ENCODE data around the gene ACACA.

ACACA gene

DNA sequence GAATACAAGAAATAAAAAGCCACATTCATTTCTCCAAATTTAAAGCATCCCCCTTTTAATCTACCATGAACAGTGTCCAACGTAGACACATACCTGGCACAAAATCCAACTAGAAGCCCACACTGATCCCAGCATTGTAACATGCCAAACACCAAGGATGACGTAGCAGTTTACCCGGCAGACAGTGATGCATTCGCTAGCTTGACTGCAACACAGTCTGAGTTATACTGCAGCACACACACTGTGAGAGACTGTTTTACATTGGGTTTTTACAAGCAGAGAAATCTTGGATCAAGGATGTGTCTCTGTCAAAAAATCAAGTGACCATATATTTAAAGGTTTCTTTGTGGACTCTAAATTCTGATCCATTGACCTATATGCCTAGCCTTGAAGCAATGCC lies 105.3 kb downstream of the ACACA start:
- no peaks in the 10 kb centered on the region for H3K27me3 ChIP-seq (ENCODE audit: insufficient read depth, low read length)
- H3K27ac ChIP-seq (ENCODE audit: low read length): no peak overlapping the region
- no peaks in the 10 kb centered on the region for H3K9me3 ChIP-seq (ENCODE audit: insufficient read depth, low read depth, low read length)
- H3K4me3 ChIP-seq (ENCODE audit: low read length): no peak overlapping the region
- peak overlapping the region; percentile 43; the same call in 1 of the 2 replicates for H3K9ac ChIP-seq (ENCODE audit: low read depth, low read length)
- peaks cover 28% of the 10 kb centered on the region for H3K4me1 ChIP-seq (ENCODE audit: insufficient read depth, low read length)
- peaks cover 14% of the 10 kb centered on the region; the same call in 1 of the 2 replicates for H3K36me3 ChIP-seq (ENCODE audit: insufficient read depth, low read depth, low read length)

DNA sequence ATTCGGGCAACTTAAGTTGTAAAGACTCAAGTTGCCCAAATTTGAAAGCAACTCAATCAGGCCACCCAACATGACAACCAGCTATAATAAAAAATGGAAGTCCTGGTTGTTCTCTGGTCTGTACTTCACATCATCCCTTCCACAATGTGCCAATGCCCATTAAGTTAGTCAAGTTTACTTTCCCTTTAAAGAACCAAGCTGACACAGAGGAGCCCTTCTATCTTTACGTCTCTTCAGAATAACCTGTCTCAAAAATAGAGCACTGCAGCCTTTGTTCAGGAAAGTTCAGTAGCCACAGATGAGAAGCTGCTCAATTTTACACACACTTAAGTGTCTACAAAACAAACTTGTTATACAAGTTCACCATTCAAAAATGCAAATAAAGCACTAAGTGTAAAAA lies 106.0 kb downstream of the ACACA start:
- Histone ChIP-seq H3K27me3 (ENCODE audit: insufficient read depth, low read length) (no peaks in the 10 kb centered on the region), H3K36me3 (ENCODE audit: insufficient read depth, low read depth, low read length) (peaks cover 14% of the 10 kb centered on the region; the same call in 1 of the 2 replicates), H3K4me3 (ENCODE audit: low read length) (no peak overlapping the region), H3K27ac (ENCODE audit: low read length) (no peak overlapping the region), H3K9ac (ENCODE audit: low read depth, low read length) (peak overlapping the region; percentile 52; the same call in 1 of the 2 replicates), H3K4me1 (ENCODE audit: insufficient read depth, low read length) (peaks cover 28% of the 10 kb centered on the region), H3K9me3 (ENCODE audit: insufficient read depth, low read depth, low read length) (no peaks in the 10 kb centered on the region)

DNA sequence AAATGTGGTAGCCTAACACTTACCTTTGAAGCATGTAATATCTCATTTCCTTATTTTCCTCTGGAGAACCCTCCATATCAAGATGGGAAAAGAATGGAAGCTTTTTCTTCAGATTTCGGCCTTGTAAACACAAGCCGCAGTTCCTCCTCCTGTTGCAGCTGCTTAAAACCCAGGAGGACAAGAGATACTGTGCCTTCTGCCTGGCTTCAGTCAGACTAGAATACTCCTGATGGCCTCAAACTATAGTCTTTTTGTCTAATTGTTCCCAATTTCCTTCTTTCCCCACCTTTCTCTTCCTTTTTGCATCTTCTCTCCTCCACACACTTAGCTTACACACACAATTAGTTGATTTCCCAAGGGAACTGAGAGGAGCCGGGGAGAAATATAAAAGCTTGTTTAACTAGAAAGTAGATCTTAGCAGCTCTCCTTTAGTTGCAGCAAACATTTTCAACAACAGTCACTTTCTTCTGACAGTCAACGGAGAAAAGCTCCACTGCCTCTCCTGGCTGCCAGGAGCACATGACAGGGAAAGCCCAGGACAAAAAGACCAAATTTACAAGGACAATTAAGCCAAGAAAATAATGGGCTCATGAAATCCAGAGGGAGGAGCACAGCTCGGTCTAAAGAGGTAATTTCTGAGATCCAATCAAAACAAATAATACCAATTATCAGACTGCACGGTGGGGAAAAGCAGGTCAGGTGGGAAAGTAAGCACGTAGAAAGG lies 107.2 kb downstream of the ACACA start:
- Histone ChIP-seq H3K4me1 (ENCODE audit: insufficient read depth, low read length) (peaks cover 37% of the 10 kb centered on the region), H3K27me3 (ENCODE audit: insufficient read depth, low read length) (no peaks in the 10 kb centered on the region), H3K27ac (ENCODE audit: low read length) (no peak overlapping the region), H3K9ac (ENCODE audit: low read depth, low read length) (peak overlapping the region; percentile 52; the same call in 1 of the 2 replicates), H3K4me3 (ENCODE audit: low read length) (no peak overlapping the region), H3K36me3 (ENCODE audit: insufficient read depth, low read depth, low read length) (peaks cover 11% of the 10 kb centered on the region; the same call in 1 of the 2 replicates), H3K9me3 (ENCODE audit: insufficient read depth, low read depth, low read length) (no peaks in the 10 kb centered on the region)

DNA sequence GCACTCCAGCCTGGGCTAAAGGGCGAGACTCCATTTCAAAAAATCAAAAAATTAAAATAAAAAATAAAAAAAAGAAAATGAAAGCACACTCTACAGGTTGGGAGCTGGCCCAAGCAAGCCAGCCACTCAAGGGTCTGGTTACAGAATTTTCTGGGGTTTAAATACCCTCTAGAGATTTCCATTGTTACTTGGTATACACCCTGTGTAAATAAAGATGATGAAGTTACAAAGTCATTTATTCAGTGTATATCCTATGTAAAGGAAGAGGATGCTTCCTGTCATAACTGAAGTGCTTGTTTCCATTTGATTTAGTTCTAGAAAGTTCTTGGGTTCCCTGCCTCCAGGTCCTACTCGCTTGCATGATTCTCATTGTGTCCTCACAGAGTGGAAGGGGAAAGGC lies 110.7 kb downstream of the ACACA start:
- Histone ChIP-seq H3K4me1 (ENCODE audit: insufficient read depth, low read length) (peaks cover 34% of the 10 kb centered on the region), H3K27me3 (ENCODE audit: insufficient read depth, low read length) (no peaks in the 10 kb centered on the region), H3K9ac (ENCODE audit: low read depth, low read length) (no peak overlapping the region), H3K27ac (ENCODE audit: low read length) (no peak overlapping the region), H3K9me3 (ENCODE audit: insufficient read depth, low read depth, low read length) (no peaks in the 10 kb centered on the region), H3K36me3 (ENCODE audit: insufficient read depth, low read depth, low read length) (no peaks in the 10 kb centered on the region), H3K4me3 (ENCODE audit: low read length) (no peak overlapping the region)

DNA sequence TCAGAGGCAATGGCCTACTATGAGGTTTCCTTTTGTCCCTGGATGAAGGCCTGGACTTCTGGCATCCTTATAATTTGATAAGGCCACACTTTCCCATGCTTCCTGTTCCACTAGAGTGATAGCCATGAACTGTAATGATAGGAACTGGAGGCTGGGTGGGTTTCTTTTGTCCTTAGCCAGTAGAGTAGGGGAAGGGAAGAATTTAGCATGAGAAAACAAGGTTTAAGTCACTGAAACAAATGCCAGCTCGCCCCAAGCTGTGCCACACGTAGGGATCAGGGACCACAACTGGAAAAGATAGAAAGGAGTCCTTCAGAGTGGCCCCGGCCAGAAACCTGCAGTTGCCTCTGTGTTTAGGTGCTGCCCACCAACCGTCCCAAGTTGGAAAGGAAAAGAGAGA lies 111.7 kb downstream of the ACACA start:
- H3K9ac ChIP-seq (ENCODE audit: low read depth, low read length): peak overlapping the region; percentile 58; the same call in 1 of the 2 replicates
- H3K36me3 ChIP-seq (ENCODE audit: insufficient read depth, low read depth, low read length): no peaks in the 10 kb centered on the region
- no peaks in the 10 kb centered on the region for H3K9me3 ChIP-seq (ENCODE audit: insufficient read depth, low read depth, low read length)
- H3K27me3 ChIP-seq (ENCODE audit: insufficient read depth, low read length): no peaks in the 10 kb centered on the region
- peak overlapping the region; percentile 87 for H3K27ac ChIP-seq (ENCODE audit: low read length)
- H3K4me1 ChIP-seq (ENCODE audit: insufficient read depth, low read length): peaks cover 24% of the 10 kb centered on the region; the same call in 1 of the 2 replicates
- no peak overlapping the region; the same call in 1 of the 2 replicates for H3K4me3 ChIP-seq (ENCODE audit: low read length)

DNA sequence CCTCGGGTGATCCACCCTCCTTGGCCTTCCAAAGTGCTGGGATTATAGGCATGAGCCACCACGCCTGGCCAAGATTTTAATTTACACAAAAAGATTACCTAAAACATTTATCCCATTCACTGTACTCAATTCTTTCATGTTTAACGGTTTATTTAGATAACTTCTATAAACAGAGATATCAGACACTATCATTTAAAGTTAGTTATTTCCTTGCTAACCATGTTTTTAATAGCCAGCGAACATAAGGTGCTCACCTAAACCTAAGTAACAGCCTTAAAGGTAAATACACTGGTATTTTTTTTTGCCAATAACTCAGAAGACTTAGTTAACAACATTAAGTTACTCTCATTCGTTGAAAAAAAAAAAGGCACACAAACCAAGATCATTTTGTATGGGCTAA lies 112.9 kb downstream of the ACACA start:
- H3K27me3 ChIP-seq (ENCODE audit: insufficient read depth, low read length): no peaks in the 10 kb centered on the region
- no peak overlapping the region for H3K9ac ChIP-seq (ENCODE audit: low read depth, low read length)
- H3K9me3 ChIP-seq (ENCODE audit: insufficient read depth, low read depth, low read length): no peaks in the 10 kb centered on the region
- H3K27ac ChIP-seq (ENCODE audit: low read length): no peak overlapping the region
- no peak overlapping the region for H3K4me3 ChIP-seq (ENCODE audit: low read length)
- no peaks in the 10 kb centered on the region for H3K36me3 ChIP-seq (ENCODE audit: insufficient read depth, low read depth, low read length)
- peaks cover 14% of the 10 kb centered on the region; the same call in 1 of the 2 replicates for H3K4me1 ChIP-seq (ENCODE audit: insufficient read depth, low read length)

DNA sequence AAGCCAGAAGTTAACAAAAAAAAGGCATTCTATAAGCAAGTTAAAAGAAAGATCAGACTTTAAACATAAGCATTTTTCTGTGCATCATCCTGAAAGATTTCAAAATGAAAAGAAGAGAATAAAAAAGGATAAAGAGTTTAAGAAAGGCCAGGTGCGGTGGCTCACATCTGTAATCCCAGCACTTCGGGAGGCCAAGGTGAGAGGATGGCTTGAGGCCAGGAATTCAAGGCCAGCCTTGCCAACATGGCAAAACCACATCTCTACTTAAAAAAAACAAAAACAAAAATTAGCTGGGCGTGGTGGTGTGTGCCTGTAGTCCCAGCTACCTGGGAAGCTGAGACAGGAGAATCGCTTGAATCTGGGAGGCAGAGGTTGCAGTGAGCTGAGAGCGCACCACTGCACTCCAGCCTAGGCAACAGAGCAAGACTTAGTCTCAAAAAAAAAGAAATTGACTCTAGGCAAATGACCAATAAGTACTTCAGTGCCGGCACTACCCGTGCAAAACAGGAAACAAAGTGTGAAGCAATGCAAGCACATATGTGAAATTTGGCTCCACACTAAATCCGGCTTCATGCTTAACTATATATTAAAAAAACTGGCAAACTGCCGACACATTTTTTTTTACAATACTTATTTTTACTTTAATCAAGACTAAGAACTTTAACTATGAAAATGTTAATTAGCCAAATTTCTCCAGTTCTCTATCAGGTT lies 114.1 kb downstream of the ACACA start:
- Histone ChIP-seq H3K9ac (ENCODE audit: low read depth, low read length) (no peak overlapping the region), H3K4me3 (ENCODE audit: low read length) (no peak overlapping the region), H3K36me3 (ENCODE audit: insufficient read depth, low read depth, low read length) (no peaks in the 10 kb centered on the region), H3K9me3 (ENCODE audit: insufficient read depth, low read depth, low read length) (no peaks in the 10 kb centered on the region), H3K4me1 (ENCODE audit: insufficient read depth, low read length) (peaks cover 10% of the 10 kb centered on the region; the same call in 1 of the 2 replicates), H3K27ac (ENCODE audit: low read length) (no peak overlapping the region), H3K27me3 (ENCODE audit: insufficient read depth, low read length) (no peaks in the 10 kb centered on the region)

DNA sequence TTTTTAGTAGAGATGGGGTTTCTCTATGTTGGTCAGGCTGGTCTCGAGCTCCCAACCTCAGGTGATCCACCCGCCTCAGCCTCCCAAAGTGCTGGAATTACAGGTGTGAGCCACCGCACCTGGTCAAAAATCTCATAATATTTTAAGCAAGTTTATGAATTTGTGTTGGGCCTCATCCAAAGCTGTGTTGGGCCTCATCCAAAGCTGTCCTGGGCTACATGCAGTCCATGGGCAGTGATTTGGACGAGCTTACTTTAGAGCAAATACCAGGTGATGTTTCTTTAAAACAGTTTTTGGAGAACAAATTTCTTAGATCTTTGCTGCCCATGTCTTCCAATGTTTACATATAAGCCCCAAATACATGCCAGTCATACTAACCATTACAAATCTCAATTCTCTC lies 115.3 kb downstream of the ACACA start:
- no peak overlapping the region for H3K4me3 ChIP-seq (ENCODE audit: low read length)
- no peak overlapping the region for H3K9ac ChIP-seq (ENCODE audit: low read depth, low read length)
- H3K4me1 ChIP-seq (ENCODE audit: insufficient read depth, low read length): peaks cover 10% of the 10 kb centered on the region; the same call in 1 of the 2 replicates
- H3K27ac ChIP-seq (ENCODE audit: low read length): no peak overlapping the region
- H3K9me3 ChIP-seq (ENCODE audit: insufficient read depth, low read depth, low read length): no peaks in the 10 kb centered on the region
- H3K36me3 ChIP-seq (ENCODE audit: insufficient read depth, low read depth, low read length): no peaks in the 10 kb centered on the region
- no peaks in the 10 kb centered on the region for H3K27me3 ChIP-seq (ENCODE audit: insufficient read depth, low read length)

DNA sequence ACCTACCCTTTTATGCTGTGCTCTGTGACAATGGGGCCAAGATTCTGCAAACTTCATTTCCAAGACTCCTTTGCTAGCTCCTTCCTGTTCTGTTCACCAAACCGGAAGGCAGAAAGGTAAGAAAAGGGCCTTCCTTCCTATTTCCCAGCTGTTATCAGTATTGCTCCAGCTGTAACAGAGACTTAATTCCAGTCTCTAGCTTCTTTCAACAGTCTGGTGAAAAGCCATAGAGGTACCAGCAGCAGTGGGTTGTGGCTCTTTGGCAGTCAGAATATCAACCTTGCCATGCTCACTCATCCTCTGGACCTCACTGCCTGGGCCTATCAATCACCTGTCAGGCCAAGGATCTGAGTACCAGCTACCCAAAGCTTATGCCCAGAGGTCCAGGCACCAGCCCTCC lies 120.2 kb downstream of the ACACA start:
- no peaks in the 10 kb centered on the region for H3K27me3 ChIP-seq (ENCODE audit: insufficient read depth, low read length)
- no peaks in the 10 kb centered on the region for H3K9me3 ChIP-seq (ENCODE audit: insufficient read depth, low read depth, low read length)
- no peak overlapping the region for H3K27ac ChIP-seq (ENCODE audit: low read length)
- peaks cover 37% of the 10 kb centered on the region for H3K36me3 ChIP-seq (ENCODE audit: insufficient read depth, low read depth, low read length)
- H3K9ac ChIP-seq (ENCODE audit: low read depth, low read length): no peak overlapping the region
- no peak overlapping the region for H3K4me3 ChIP-seq (ENCODE audit: low read length)
- H3K4me1 ChIP-seq (ENCODE audit: insufficient read depth, low read length): no peaks in the 10 kb centered on the region

DNA sequence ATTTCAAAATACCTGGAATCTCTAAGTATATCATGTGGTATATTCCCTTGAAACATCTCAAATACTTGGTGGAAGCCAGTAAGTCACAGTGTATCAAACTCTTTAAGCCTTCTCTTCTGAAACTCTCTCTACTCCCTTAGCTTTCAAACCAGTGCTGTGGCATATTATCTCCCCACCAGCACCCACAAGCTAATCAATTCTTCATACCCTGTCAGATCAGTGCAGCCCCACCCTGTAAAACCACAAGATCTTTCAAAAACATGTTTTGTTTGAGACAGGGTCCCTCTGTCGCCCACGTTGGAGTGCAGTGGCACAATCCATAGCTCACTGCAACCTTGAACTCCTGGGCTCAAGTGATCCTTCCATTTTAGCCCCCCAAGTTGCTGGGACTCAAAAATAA lies 122.4 kb downstream of the ACACA start:
- Histone ChIP-seq H3K27ac (ENCODE audit: low read length) (no peak overlapping the region), H3K4me1 (ENCODE audit: insufficient read depth, low read length) (no peaks in the 10 kb centered on the region), H3K9ac (ENCODE audit: low read depth, low read length) (no peak overlapping the region), H3K36me3 (ENCODE audit: insufficient read depth, low read depth, low read length) (peaks cover 47% of the 10 kb centered on the region), H3K27me3 (ENCODE audit: insufficient read depth, low read length) (no peaks in the 10 kb centered on the region), H3K9me3 (ENCODE audit: insufficient read depth, low read depth, low read length) (no peaks in the 10 kb centered on the region), H3K4me3 (ENCODE audit: low read length) (no peak overlapping the region)

DNA sequence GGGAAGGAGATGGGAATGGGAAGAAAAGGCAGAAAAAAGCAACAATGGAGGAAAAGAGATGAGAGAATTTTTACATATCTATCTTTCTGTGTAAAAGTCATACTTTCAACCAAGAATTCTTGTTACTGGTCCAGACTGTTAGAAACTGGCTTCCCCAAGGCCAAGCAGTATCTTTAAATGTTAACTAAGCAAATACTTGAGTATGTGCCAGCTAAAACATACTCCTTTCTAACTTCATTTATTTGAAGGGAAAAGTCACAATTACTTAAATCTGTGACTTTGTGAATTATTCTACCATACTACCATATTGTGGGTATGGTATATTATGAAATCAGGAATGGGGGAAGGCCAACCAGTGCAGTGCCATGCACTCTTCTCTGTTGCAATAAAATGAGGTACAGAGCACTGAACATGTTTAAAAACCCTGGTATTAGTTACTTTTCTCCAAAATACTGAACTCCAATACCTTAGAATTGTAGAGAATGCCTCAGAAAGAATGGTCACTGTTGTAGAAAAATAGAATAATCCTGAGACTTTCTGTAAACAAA lies 123.1 kb downstream of the ACACA start:
- Histone ChIP-seq H3K36me3 (ENCODE audit: insufficient read depth, low read depth, low read length) (peaks cover 48% of the 10 kb centered on the region), H3K4me1 (ENCODE audit: insufficient read depth, low read length) (no peaks in the 10 kb centered on the region), H3K27ac (ENCODE audit: low read length) (no peak overlapping the region), H3K4me3 (ENCODE audit: low read length) (no peak overlapping the region), H3K27me3 (ENCODE audit: insufficient read depth, low read length) (no peaks in the 10 kb centered on the region), H3K9me3 (ENCODE audit: insufficient read depth, low read depth, low read length) (no peaks in the 10 kb centered on the region), H3K9ac (ENCODE audit: low read depth, low read length) (no peak overlapping the region)

DNA sequence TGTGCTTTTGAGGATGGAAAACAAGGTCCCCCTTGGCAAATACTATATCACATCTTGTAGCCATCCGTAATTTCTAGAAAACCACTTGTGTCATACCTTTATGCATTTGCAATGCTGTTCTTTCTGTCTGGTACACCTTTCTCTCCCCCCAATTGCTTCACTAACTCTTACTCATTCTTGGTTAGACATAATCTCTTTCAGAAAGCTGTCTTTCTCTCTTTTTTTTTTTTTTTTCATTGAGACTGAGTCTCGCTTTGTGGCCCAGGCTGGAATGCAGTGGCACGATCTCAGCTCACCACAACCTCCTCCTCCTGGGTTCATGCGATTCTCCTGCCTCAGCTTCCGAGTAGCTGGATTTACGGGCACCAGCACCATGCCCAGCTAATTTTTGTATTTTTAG lies 125.8 kb downstream of the ACACA start:
- Histone ChIP-seq H3K4me1 (ENCODE audit: insufficient read depth, low read length) (no peaks in the 10 kb centered on the region), H3K36me3 (ENCODE audit: insufficient read depth, low read depth, low read length) (peaks cover 75% of the 10 kb centered on the region), H3K27me3 (ENCODE audit: insufficient read depth, low read length) (no peaks in the 10 kb centered on the region), H3K9me3 (ENCODE audit: insufficient read depth, low read depth, low read length) (no peaks in the 10 kb centered on the region), H3K27ac (ENCODE audit: low read length) (no peak overlapping the region), H3K9ac (ENCODE audit: low read depth, low read length) (no peak overlapping the region), H3K4me3 (ENCODE audit: low read length) (no peak overlapping the region)

All from iPS-20b (cell line).